Measurements from ENCODE around the gene HINFP. TPM values are rescaled to one million over a fixed set of nuclear protein-coding genes. Genes with fewer than 3 reads are reported as not detected.
"Not testable (repeated sequence)": the region's sequence is repeated elsewhere in the genome, so short reads cannot be mapped to it uniquely, and the experiment has no call there.

HINFP gene
- total and polyA plus RNA-seq, 3 donors from 2014 or later: 38.3 to 58.7 (median 58.3) TPM

- no peak overlapping the region for H3K4me3 ChIP-seq
- DNase-seq: no peak
- no peaks in the 10 kb centered on the region for H3K4me1 ChIP-seq
- WGBS, 2 donors: 83 to 86% methylated on average over 1 to 8 of the region's 8 CpGs
- H3K36me3 ChIP-seq (ENCODE audit: low read depth, missing control alignments): no peaks in the 10 kb centered on the region
- H3K27me3 ChIP-seq: no peaks in the 10 kb centered on the region
- intact Hi-C loops (cut with DNase I; ENCODE audit: low total_unique reads): no loop called here
- no peak overlapping the region for H3K27ac ChIP-seq
- TF ChIP-seq CTCF (IDR thresholded peaks at IDR 0.05) (no peak), POLR2A (IDR thresholded peaks at IDR 0.05) (no peak)
- no peaks in the 10 kb centered on the region for H3K9me3 ChIP-seq
These were observed 40.5 kb downstream of the HINFP start for GRCh38 chr11:119161871-119162270.

GRCh38 chr11:119166368-119167076 is 45.1 kb downstream of the HINFP start:
- no peak overlapping the region for H3K4me3 ChIP-seq
- H3K27ac ChIP-seq: no peak overlapping the region
- no peak for TF ChIP-seq CTCF (IDR thresholded peaks at IDR 0.05)
- no peak for TF ChIP-seq POLR2A (IDR thresholded peaks at IDR 0.05)
- H3K36me3 ChIP-seq (ENCODE audit: low read depth, missing control alignments): no peaks in the 10 kb centered on the region
- 83 to 85% methylated on average over 8 of the region's 8 CpGs for WGBS, 2 donors
- H3K4me1 ChIP-seq: peaks cover 6% of the 10 kb centered on the region
- H3K9me3 ChIP-seq: no peaks in the 10 kb centered on the region
- H3K27me3 ChIP-seq: no peaks in the 10 kb centered on the region
- intact Hi-C loops (cut with DNase I; ENCODE audit: low total_unique reads): no loop called here
- DNase-seq: no peak

GRCh38 chr11:119167077-119167458 is 45.7 kb downstream of the HINFP start:
- H3K9me3 ChIP-seq; DNase-seq; H3K27me3 ChIP-seq; intact Hi-C loops (cut with DNase I; ENCODE audit: low total_unique reads); H3K27ac ChIP-seq; H3K4me3 ChIP-seq; H3K36me3 ChIP-seq (ENCODE audit: low read depth, missing control alignments); H3K4me1 ChIP-seq: not testable (repeated sequence)
- 91 to 94% methylated on average over 10 of the region's 10 CpGs for WGBS, 2 donors

- Histone ChIP-seq H3K4me3 (no peak overlapping the region), H3K9me3 (no peaks in the 10 kb centered on the region), H3K36me3 (ENCODE audit: low read depth, missing control alignments) (no peaks in the 10 kb centered on the region), H3K27me3 (no peaks in the 10 kb centered on the region), H3K27ac (no peak overlapping the region), H3K4me1 (peaks cover 6% of the 10 kb centered on the region)
- WGBS, 2 donors: 60 to 71% methylated on average over 6 of the region's 6 CpGs
- no peak for DNase-seq
- TF ChIP-seq CTCF (IDR thresholded peaks at IDR 0.05): no peak
- TF ChIP-seq POLR2A (IDR thresholded peaks at IDR 0.05): no peak
- intact Hi-C loops (cut with DNase I; ENCODE audit: low total_unique reads): no loop called here
These were observed 46.6 kb downstream of the HINFP start for GRCh38 chr11:119167933-119168332.

- Histone ChIP-seq H3K4me1 (peaks cover 6% of the 10 kb centered on the region), H3K4me3 (peak within 1 kb of the TSS; percentile 76 to 80), H3K27ac (peak within 1 kb of the TSS; percentile 61 to 81), H3K36me3 (ENCODE audit: low read depth, missing control alignments) (no peaks in the 10 kb centered on the region), H3K9me3 (no peaks in the 10 kb centered on the region), H3K27me3 (no peaks in the 10 kb centered on the region)
- peak; percentile 87 for DNase-seq
- peak; percentile 55 to 78 (median 75) for TF ChIP-seq CTCF (IDR thresholded peaks at IDR 0.05)
- no peak for TF ChIP-seq POLR2A (IDR thresholded peaks at IDR 0.05)
- WGBS, 2 donors: 4 to 40% methylated on average over 3 to 49 of the region's 63 CpGs
- intact Hi-C loops (cut with DNase I; ENCODE audit: low total_unique reads): no loop called here
These were observed 47.3 kb downstream of the HINFP start, which contains the start of gene NLRX1 for GRCh38 chr11:119168471-119169281. NLRX1 (plus strand) TSS chr11:119168725; CDS start chr11:119171404, 2,679 bp downstream.
